ENCODE measurements around the gene KIRREL2. TPM values are rescaled to one million over a fixed set of nuclear protein-coding genes. Genes with fewer than 3 reads are reported as not detected.

Gene KIRREL2
- not detected for polyA plus RNA-seq (ENCODE audit: low read depth in 6 of 6)

DNA sequence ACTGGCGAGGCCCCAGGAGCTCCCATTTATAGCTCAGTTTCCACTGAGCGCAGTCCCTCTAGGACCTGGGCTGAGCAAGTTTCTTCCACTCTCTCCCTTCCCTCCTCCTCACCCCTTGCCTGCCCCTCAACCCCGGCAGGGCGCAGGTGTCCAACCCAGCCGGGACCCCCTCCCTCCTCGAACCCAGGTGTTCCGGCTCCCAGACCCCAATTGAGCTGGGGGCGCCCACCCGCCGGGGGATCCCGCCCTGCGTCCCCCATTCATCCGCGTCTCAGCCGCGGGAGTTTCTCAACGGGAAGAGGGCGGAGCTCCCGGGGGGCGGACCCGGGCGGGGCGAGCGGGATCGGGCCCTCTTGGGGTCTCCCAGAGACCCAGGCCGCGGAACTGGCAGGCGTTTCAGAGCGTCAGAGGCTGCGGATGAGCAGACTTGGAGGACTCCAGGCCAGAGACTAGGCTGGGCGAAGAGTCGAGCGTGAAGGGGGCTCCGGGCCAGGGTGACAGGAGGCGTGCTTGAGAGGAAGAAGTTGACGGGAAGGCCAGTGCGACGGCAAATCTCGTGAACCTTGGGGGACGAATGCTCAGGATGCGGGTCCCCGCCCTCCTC, at the start of gene KIRREL2:
TSS of gene KIRREL2 (plus strand) at position 366 of the 604 bp plus-strand sequence. CDS start at position 575, 209 bp downstream.
- Mint-ChIP-seq H3K27me3 (peaks cover 59 to 89% (median 86%) of the 10 kb centered on the region in 3 donors), H3K4me3 (peak within 1 kb of the TSS; percentile 56 to 89 (median 82)), H3K9me3 (peaks cover 0 to 5% (median 0%) of the 10 kb centered on the region in 7 donors), H3K4me1 (peaks cover 17 to 24% (median 17%) of the 10 kb centered on the region in 3 donors), H3K36me3 (peaks cover 0 to 5% of the 10 kb centered on the region in 2 donors), H3K27ac (peak within 1 kb of the TSS in 1 of 6 donors; percentile 80)
- peak; percentile 41 to 46 for ATAC-seq (ENCODE audit: low read depth in 2 of 2)
- no peak for DNase-seq

DNA sequence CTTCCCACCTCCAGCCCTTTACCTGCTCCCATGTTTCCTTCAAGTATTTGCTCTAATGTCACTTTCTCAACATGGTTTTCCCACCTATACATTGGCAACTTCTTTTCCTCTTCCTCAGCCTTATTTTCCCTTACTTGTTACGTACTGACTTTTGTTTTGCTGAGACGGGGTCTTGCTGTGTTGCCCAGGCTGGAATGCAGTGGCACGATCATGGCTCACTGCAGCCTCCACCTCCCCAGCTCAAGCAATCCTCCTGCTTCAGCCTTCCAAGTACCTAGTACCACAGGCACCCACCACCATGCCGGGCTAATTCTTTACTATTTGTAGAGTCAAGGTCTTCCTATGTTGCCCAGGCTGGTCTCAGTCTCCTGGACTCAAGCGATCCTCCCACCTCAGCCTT, 49.1 kb upstream of the KIRREL2 start:
- Mint-ChIP-seq H3K27ac (peak overlapping the region in 1 of 6 donors; percentile 52), H3K36me3 (no peaks in the 10 kb centered on the region), H3K4me1 (peaks cover 12 to 17% (median 14%) of the 10 kb centered on the region in 3 donors), H3K27me3 (peaks cover 7 to 41% (median 22%) of the 10 kb centered on the region in 3 donors), H3K4me3 (no peak overlapping the region), H3K9me3 (peaks cover 0 to 3% (median 0%) of the 10 kb centered on the region in 7 donors)
- ATAC-seq (ENCODE audit: low read depth in 2 of 2) (no peak), DNase-seq (no peak)

DNA sequence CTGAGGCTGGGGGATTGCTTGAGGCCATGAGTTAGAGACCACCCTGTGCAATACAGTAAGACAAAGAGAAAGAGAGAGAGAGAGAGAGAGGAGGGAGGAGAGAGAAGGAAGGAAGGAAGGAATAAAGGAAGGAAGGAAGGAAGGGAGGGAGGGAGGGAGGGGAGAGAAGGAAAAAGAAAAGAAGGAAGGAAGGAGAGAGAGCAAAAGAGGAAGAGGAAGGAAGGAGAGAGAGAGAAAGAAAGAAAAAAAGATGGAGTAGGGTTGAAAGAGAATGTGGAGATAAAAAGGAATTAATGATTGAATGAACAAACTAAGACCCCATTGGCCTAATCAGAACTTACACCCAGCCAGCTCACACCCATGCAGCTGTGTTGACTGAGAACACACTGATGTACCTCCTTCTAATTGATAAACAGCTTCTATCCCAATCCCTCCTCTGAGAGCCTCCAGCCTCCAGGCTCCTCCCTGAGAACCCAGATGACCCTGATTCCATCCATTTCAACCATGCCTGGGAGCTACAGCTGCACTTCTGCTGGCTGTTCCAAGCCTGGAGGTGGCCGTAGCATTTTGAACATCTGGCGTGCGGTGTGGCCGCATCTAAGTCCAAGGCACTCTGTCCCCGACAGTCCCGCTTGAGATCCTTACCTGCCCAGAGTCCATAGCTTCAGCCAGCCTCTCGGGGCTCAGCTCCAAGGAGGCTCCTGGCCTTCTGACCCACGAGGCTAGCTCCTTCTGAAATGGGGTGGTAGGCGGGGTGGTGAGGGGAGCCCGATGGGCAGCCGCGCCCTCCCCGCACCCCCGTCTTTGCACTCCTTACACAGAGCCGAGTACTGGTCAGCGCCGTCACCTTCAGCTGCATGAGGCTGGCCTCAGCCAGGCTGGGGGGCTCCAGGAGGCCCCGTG, 45.1 kb upstream of the KIRREL2 start:
- H3K27ac Mint-ChIP-seq = peak overlapping the region in 1 of 6 donors; percentile 88
- H3K9me3 Mint-ChIP-seq = peaks cover 0 to 4% (median 0%) of the 10 kb centered on the region in 7 donors
- H3K27me3 Mint-ChIP-seq = peaks cover 13 to 61% (median 28%) of the 10 kb centered on the region in 3 donors
- no peaks in the 10 kb centered on the region for H3K36me3 Mint-ChIP-seq
- no peak overlapping the region for H3K4me3 Mint-ChIP-seq
- peaks cover 0 to 4% (median 0%) of the 10 kb centered on the region in 3 donors for H3K4me1 Mint-ChIP-seq
- ATAC-seq (ENCODE audit: low read depth in 2 of 2) (no peak), DNase-seq (no peak)

DNA sequence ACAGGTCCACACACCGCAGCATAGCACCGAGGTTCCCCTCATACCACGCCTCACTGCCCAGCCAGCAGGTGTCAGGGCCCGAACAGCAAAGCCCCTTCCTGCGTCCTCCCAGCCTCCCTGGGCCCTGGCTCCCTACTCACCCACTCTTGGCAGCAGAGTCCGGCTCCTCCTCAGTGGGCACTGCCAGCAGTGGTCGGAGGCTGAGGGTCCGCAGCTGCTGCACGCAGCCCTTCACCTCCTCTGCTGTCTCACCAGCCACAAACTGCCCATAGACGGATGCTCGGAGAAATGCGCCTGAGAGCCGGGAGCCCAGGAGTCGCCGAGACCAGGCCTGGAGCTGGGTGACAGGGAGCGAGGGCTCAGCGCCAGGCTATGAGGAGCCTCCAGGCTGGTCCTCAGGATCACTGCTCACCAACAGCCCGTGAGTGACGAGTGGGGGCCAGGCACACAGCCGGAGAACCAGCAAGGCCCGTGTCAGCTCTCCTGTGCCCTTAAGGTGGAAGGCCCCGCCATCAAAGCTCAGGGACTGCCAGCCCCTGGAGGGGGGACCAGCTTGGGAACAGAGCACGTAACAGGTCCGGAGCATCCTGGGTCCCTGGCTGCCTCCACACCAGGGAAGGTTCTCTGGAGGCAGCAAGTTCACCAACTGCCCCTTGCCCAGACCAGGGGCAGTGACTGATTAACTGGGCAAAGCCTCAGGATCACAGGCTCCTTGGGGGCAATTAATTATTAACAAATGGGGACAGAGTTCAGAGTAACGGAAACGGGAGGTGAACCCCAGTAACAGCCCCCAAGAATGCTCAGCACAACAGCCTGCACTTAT, 44.3 kb upstream of the KIRREL2 start, which contains the start of gene PRODH2:
TSS of gene PRODH2 (minus strand) at position 626 of the 823 bp plus-strand sequence. CDS start at position 586, 40 bp downstream.
- Mint-ChIP-seq H3K9me3 (peaks cover 0 to 4% (median 0%) of the 10 kb centered on the region in 7 donors), H3K4me1 (peaks cover 0 to 4% (median 0%) of the 10 kb centered on the region in 3 donors), H3K27ac (peak within 1 kb of the TSS in 1 of 6 donors; percentile 88), H3K36me3 (no peaks in the 10 kb centered on the region), H3K4me3 (no peak within 1 kb of the TSS), H3K27me3 (peaks cover 14 to 65% (median 30%) of the 10 kb centered on the region in 3 donors)
- ATAC-seq (ENCODE audit: low read depth in 2 of 2) (no peak), DNase-seq (no peak)

DNA sequence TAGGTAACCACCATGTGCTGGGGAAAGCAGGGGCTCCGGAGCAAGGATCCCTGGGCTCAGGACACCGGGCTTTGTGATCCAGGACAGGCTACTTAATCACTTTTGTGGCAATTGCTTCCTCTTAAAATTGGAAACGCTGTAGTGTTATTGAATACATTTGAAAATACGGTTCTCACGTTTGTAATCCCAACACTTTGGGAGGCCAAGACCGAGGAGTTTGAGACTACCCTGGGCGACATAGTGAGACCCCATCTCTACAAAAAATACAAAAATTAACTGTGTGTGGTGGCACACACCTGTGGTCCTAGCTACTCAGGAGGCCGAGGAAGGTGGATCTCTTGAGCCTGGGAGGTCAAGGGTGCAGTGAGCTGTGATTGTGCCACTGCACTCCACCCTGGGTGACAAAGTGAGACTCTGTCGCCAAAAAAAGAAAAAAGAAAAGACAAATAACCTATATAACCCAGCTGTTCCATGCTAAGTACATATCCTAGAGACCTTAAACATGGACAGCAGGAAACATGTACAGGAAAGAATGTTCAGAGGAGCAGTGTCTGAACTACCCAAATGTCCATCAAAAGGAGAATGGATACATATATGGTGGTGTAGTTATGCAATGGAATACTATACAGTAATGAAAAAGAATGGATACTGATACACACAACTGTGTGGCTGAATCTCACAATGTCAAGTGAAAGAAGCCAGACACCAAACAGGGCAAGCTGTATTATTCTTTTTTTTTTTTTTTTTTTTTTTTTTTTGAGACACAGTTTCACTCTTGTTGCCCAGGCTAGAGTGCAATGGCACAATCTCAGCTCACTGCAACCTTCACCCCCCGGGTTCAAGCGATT, 43.4 kb upstream of the KIRREL2 start:
- peaks cover 0 to 4% (median 0%) of the 10 kb centered on the region in 3 donors for H3K4me1 Mint-ChIP-seq
- H3K36me3 Mint-ChIP-seq = no peaks in the 10 kb centered on the region
- no peak overlapping the region for H3K27ac Mint-ChIP-seq
- peaks cover 16 to 68% (median 34%) of the 10 kb centered on the region in 3 donors for H3K27me3 Mint-ChIP-seq
- no peak for DNase-seq
- peaks cover 0 to 4% (median 0%) of the 10 kb centered on the region in 7 donors for H3K9me3 Mint-ChIP-seq
- ATAC-seq (ENCODE audit: low read depth in 2 of 2) = no peak
- H3K4me3 Mint-ChIP-seq = no peak overlapping the region

DNA sequence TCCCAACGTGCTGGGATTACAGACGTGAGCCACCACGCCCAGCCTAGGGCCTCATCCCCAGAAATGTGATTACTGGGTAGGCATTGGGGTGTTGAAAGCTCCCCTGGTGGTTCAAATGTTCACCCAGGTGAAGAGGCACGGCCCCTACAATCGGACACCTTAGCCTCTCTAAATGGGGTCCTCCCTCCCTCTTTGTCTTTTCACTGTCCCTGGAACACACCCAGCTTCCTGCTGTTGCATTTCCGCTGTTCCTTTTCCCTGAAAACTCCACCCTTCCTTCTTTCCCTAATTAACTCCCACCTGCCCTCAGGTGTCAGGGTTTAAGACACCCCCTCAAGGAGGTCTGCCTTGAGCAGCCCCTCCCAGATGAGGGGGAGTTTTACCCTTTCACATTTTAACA, 40.4 kb upstream of the KIRREL2 start:
- no peak for ATAC-seq (ENCODE audit: low read depth in 2 of 2)
- H3K27me3 Mint-ChIP-seq = peaks cover 13 to 60% (median 31%) of the 10 kb centered on the region in 3 donors
- no peaks in the 10 kb centered on the region for H3K36me3 Mint-ChIP-seq
- no peak for DNase-seq
- peaks cover 0 to 5% (median 0%) of the 10 kb centered on the region in 3 donors for H3K4me1 Mint-ChIP-seq
- peaks cover 0 to 4% (median 0%) of the 10 kb centered on the region in 7 donors for H3K9me3 Mint-ChIP-seq
- H3K4me3 Mint-ChIP-seq = peak overlapping the region in 1 of 8 donors; percentile 79
- H3K27ac Mint-ChIP-seq = no peak overlapping the region

DNA sequence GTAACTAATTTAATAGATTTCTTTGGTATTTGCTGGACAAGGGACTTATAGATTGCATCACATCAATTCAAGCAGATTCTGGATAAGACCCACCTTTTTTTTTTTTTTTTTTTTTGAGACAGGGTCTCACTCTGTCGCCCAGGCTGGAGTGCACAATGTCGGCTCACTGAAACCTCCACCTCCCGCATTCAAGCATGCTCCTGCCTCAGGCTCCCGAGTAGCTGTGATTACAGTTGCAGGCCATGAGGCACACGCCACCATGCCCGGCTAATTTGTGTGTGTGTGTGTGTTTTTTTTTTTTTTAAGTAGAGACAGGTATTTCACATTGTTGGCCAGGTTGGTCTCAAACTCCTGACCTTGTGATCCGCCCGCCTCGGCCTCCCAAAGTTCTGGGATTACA, 39.9 kb upstream of the KIRREL2 start:
- no peaks in the 10 kb centered on the region for H3K36me3 Mint-ChIP-seq
- H3K4me3 Mint-ChIP-seq = no peak overlapping the region
- peaks cover 13 to 54% (median 25%) of the 10 kb centered on the region in 3 donors for H3K27me3 Mint-ChIP-seq
- H3K27ac Mint-ChIP-seq = no peak overlapping the region
- H3K4me1 Mint-ChIP-seq = peaks cover 0 to 4% (median 0%) of the 10 kb centered on the region in 3 donors
- H3K9me3 Mint-ChIP-seq = peaks cover 0 to 4% (median 0%) of the 10 kb centered on the region in 7 donors
- DNase-seq (no peak), ATAC-seq (ENCODE audit: low read depth in 2 of 2) (no peak)

DNA sequence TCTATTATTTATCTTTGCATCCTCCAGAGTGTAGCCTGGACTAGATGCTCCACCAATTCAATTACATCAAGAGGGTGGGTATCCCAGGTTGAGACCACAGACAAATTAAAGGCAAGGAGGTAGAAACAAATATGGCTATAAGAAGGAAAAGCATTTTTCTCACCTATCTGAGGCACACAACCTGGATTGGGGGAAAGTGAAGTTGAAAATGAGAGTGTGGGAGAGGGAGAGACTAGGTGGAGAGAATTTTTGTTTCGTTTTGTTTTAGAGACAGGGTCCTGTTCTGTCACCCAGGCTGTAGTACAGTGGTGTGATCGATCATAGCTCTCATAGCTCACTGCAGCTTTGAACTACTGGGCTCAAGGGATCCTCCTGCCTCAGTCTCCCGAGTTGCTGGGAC, 38.3 kb upstream of the KIRREL2 start:
- no peak overlapping the region for H3K27ac Mint-ChIP-seq
- H3K27me3 Mint-ChIP-seq = peaks cover 15 to 49% (median 18%) of the 10 kb centered on the region in 3 donors
- peaks cover 0 to 4% (median under 1%) of the 10 kb centered on the region in 7 donors for H3K9me3 Mint-ChIP-seq
- H3K36me3 Mint-ChIP-seq = no peaks in the 10 kb centered on the region
- peaks cover 0 to 4% (median 0%) of the 10 kb centered on the region in 3 donors for H3K4me1 Mint-ChIP-seq
- no peak overlapping the region for H3K4me3 Mint-ChIP-seq
- DNase-seq = no peak
- ATAC-seq (ENCODE audit: low read depth in 2 of 2) = no peak

DNA sequence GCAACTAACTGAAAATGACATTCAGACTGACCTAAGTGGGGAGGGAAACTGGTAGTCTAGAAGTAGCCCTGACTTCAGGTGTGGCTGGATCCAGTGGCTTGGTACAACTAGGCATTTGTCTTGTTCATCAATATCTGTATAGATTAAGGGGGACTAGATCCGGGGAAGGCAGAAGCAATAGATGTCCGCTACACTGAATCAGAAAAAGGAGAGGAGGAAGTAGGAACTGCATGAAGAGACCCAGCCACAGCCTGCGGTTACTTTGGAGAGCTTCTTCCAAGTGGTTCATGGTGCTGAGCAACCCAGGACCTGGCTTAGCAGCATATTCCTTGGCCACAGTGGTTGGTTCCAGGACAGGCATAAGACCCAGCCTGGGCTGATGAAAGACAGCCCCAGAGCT, 34.1 kb upstream of the KIRREL2 start:
- Mint-ChIP-seq H3K27me3 (peaks cover 14 to 36% (median 20%) of the 10 kb centered on the region in 3 donors), H3K27ac (no peak overlapping the region), H3K9me3 (peaks cover 0 to 2% (median 0%) of the 10 kb centered on the region in 7 donors), H3K36me3 (no peaks in the 10 kb centered on the region), H3K4me3 (no peak overlapping the region), H3K4me1 (peaks cover 0 to 4% (median 0%) of the 10 kb centered on the region in 3 donors)
- ATAC-seq (ENCODE audit: low read depth in 2 of 2) (no peak), DNase-seq (no peak)

DNA sequence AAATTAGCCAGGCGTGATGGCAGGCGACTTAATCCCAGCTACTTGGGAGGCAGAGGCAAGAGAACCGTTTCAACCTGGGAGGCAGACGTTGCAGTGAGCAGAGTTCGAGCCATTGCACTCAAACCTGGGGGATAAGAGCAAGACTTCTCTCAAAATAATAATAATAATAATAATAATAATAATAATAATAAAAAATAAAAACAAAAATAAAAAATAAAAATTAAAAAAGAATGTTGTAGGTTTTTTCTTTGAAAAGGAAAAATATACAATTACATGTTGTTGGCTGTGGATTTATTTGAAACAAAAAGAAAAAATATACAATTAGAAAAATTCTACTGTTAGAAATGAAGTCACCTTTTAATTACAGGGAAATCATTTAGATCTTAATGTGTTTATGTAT, 32.6 kb upstream of the KIRREL2 start:
- DNase-seq (no peak), ATAC-seq (ENCODE audit: low read depth in 2 of 2) (no peak)
- no peak overlapping the region for H3K27ac Mint-ChIP-seq
- no peak overlapping the region for H3K4me3 Mint-ChIP-seq
- peaks cover 16 to 28% (median 19%) of the 10 kb centered on the region in 3 donors for H3K27me3 Mint-ChIP-seq
- H3K36me3 Mint-ChIP-seq = no peaks in the 10 kb centered on the region
- peaks cover 0 to 5% (median 0%) of the 10 kb centered on the region in 7 donors for H3K9me3 Mint-ChIP-seq
- H3K4me1 Mint-ChIP-seq = peaks cover 0 to 7% (median 0%) of the 10 kb centered on the region in 3 donors

DNA sequence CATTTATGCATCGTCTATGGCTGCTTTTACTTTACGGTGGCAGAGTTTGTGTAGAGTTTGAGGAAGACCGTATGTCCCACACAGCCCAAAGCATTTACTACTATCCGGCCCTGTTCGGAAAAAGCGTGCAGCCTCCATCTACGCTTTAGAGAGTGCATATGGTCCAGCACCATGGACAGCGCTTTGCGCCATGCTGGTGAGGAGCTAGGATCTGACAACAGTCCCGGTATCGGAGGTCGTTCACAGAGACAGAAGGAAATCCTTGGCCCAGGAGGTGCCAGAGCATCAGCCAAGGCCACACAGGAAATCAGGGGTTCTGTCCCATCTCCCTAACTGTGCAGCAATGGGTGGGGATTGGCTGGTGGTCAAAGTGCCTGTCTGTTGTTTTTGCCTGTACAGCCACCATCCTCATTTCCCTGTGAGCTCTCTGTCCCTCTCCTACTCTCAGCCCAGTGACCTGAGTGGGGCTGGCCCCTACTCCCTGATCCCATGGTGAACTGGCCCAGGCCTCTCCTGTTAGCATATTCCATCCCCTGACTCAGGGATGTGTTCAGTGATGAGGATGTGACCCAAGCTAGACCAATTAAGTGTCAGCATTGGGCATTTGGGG, 27.9 kb upstream of the KIRREL2 start:
- peak overlapping the region in 1 of 6 donors; percentile 81 for H3K27ac Mint-ChIP-seq

More for the DNA sequence above, 27.9 kb upstream of the KIRREL2 start:
- Mint-ChIP-seq H3K27me3 (peaks cover 20 to 46% (median 40%) of the 10 kb centered on the region in 3 donors), H3K36me3 (no peaks in the 10 kb centered on the region), H3K4me3 (no peak overlapping the region), H3K4me1 (peaks cover 0 to 4% (median 0%) of the 10 kb centered on the region in 3 donors), H3K9me3 (peaks cover 0 to 5% (median 0%) of the 10 kb centered on the region in 7 donors)
- DNase-seq (peak; percentile 14), ATAC-seq (ENCODE audit: low read depth in 2 of 2) (no peak)
